SK-N-MC (cell line): Measurements from ENCODE around the gene SLC26A1.

Experiments
- DNase-seq: peaks from one replicate; pipeline ENCODE4 v3.0.0-alpha.2; 2011; ENCODE audit warnings: low read depth, low spot score
- H3K27ac ChIP-seq: fragments of 200-600 bp; sonication (generic); 2 replicates; pipeline ENCODE4 v1.5.1; 2016; ENCODE audit warnings: mixed run types
- H3K36me3 ChIP-seq: fragments of 200-600 bp; sonication (generic); 2 replicates; pipeline ENCODE4 v1.6.1; 2017; ENCODE audit warnings: antibody characterized with exemption, low read length, mixed read lengths; ENCODE audit not compliant: insufficient read depth
- H3K4me3 ChIP-seq: fragments of 200-600 bp; sonication (generic); 2 replicates; pipeline ENCODE4 v1.5.1; 2016
- H3K9ac ChIP-seq: fragments of 200-600 bp; sonication (generic); 2 replicates; pipeline ENCODE4 v1.8.0; 2017; ENCODE audit warnings: mixed run types, mixed read lengths; ENCODE audit not compliant: insufficient read length
- H3K9me3 ChIP-seq: fragments of 200-600 bp; sonication (generic); 2 replicates; pipeline ENCODE4 v1.6.1; 2017; ENCODE audit warnings: low read depth, mild to moderate bottlenecking, antibody characterized with exemption, low read length, moderate library complexity, mixed read lengths
- EZH2 ChIP-seq: fragments of 200-600 bp; sonication (generic); IDR thresholded peaks from one replicate; pipeline ENCODE4 v1.6.1; 2017; ENCODE audit warnings: antibody characterized with exemption
- FOXP2 ChIP-seq: optimal IDR thresholded peaks from 2 replicates; pipeline ENCODE3; 2011; ENCODE audit warnings: mild to moderate bottlenecking, moderate library complexity; ENCODE audit not compliant: insufficient read depth; ENCODE audit errors: extremely low read length, control extremely low read depth
- POLR2AphosphoS5 ChIP-seq: IDR thresholded peaks from 2 replicates; pipeline ENCODE4 v1.6.1; 2012; ENCODE audit warnings: mild to moderate bottlenecking, low read depth, low read length, borderline replicate concordance

SLC26A1 gene, protein sequence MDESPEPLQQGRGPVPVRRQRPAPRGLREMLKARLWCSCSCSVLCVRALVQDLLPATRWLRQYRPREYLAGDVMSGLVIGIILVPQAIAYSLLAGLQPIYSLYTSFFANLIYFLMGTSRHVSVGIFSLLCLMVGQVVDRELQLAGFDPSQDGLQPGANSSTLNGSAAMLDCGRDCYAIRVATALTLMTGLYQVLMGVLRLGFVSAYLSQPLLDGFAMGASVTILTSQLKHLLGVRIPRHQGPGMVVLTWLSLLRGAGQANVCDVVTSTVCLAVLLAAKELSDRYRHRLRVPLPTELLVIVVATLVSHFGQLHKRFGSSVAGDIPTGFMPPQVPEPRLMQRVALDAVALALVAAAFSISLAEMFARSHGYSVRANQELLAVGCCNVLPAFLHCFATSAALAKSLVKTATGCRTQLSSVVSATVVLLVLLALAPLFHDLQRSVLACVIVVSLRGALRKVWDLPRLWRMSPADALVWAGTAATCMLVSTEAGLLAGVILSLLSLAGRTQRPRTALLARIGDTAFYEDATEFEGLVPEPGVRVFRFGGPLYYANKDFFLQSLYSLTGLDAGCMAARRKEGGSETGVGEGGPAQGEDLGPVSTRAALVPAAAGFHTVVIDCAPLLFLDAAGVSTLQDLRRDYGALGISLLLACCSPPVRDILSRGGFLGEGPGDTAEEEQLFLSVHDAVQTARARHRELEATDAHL

DNA sequence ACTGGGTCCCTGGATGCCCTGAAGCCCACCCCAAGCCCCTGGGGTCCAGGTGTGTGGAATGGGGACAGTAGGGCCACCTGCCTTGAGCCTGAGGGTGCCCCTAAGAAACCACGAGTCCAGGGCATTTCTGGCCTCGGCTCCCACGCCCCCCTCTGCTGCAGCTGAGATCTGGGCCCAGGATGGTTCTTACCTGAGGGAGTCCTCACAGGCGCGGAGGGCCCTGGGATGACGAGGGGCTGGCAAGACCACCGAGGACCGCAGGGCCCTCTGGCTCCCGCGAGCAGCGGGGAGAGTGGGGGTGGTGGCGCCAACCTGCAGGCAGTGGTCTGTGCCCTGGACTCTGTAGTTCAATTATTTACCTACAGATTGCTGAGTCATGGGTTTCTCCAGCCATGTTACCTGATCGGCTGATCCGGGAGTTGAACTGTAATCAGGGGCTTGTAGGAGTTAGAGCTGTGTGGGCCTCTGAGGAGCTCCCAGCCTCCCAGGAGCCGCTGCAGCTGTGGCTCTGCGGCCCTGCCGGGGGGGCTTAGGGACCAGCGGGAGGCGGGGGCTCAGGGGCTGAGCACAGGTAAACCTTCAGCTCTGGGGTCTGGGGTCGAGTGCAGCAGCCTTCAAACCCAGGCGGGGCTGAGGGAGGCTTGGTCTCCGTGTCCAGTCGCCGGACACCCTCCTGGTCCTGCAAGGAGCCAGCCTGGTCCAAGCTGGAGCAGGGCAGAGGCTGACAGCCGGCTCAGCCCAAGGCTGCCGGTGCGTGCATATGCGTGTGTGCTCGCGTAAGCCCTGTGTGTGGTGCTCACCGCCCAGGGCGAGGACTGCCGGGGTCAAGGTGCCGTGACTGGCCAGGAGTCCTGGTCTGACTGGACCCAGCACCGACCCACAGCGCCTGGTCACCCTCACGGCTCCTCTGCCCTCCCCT is at the start of gene SLC26A1:
SLC26A1 (minus strand) TSS at position 294 of the 919 bp plus-strand sequence. CDS start 1,701 bp downstream, outside the sequence.
- Histone ChIP-seq H3K27ac (no peak within 1 kb of the TSS), H3K4me3 (no peak within 1 kb of the TSS), H3K9me3 (no peaks in the 10 kb centered on the region), H3K9ac (no peak within 1 kb of the TSS), H3K36me3 (no peaks in the 10 kb centered on the region)
- DNase-seq: no peak
- no peak for TF ChIP-seq FOXP2
- no peak for TF ChIP-seq POLR2AphosphoS5
- TF ChIP-seq EZH2: no peak

DNA sequence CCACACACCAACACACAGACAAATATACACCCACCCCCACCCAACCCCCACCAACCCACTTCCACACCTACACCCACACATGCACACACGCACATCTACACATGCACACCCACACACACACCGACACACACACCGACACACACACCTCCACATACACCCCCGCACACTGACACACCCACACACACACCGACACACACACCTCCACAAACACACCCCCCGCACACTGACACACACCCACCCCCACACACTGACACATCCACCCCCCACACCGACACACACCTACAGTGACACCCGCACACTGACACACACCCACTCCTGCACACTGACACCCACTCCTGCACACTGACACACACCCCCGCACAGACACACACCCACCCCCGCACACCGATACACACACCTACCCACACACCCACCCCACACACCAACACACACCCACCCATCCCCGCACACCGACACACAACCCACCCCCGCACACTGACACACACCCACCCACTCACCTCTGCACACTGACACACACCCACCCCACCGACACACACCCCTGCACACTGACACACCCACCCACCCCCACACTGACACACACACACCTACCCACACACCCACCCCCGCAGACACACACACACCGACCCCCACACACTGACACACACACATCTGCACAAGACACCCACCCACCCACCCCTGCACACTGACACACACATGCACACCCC is 49.3 kb upstream of the SLC26A1 start:
- no peaks in the 10 kb centered on the region for H3K36me3 ChIP-seq
- no peak overlapping the region for H3K9ac ChIP-seq
- TF ChIP-seq FOXP2 (no peak), EZH2 (no peak), POLR2AphosphoS5 (no peak)
- H3K9me3 ChIP-seq: no peaks in the 10 kb centered on the region
- H3K4me3 ChIP-seq: no peak overlapping the region
- no peak overlapping the region for H3K27ac ChIP-seq
- DNase-seq: no peak

DNA sequence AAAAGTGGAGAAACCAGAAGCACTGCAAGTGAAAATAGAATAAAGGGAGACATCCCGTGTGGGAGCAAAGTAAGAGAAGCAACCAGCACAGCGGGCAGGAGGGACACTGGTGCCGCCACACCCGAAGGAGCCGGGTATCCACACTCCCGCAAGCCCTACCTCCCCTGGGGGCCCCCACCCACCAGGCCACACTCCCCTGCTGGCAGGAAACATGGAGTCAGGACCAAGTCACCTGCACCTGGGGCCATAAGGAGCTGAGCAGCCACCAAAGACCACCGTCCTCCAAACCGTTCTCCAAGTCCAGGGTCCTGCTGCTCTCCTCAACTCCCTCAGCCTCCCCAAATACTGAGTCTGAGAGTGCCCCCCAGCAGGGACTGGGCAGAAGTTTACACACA is 48.7 kb upstream of the SLC26A1 start:
- no peak overlapping the region for H3K27ac ChIP-seq

DNA sequence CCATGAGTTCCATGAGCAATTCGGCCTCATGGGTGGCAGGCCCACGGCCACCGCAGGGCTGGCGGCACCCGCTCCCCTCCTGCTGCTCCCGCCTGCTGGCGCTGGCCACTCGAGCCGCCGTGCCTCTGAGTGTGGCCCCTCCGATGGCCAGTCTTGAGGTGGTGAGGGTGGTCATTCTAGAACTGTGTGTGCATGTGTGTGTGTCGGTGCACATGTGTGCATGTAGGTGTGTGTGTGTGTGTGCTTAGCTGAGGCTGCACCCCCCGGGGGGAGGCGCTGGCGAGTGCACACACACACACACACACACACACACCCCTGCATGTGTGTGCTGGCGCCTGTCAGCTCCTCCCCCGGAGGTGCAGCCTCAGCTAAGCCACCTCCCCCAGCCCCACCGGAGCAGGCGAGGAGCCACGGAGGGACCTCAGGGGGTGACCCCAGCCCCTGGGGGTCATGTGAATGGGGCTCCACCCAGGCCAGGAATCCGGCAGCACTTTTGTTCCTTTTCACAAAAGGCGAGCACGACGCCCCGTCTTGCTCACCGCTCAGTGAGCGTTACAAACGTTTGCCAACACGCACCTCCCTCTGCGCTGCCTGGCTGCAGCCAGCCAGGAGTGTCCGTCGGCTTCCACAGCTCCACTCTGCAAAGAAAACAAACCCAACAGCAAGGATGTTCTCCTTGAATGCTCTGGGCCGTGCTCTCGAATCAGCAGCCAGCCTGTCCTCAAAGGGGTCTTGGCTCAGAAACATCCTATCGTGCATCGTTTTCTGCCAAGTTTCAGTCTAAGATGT is 48.1 kb upstream of the SLC26A1 start:
- Histone ChIP-seq H3K4me3 (no peak overlapping the region), H3K36me3 (no peaks in the 10 kb centered on the region), H3K9ac (no peak overlapping the region), H3K9me3 (no peaks in the 10 kb centered on the region), H3K27ac (no peak overlapping the region)
- no peak for DNase-seq
- TF ChIP-seq EZH2: no peak
- no peak for TF ChIP-seq POLR2AphosphoS5
- no peak for TF ChIP-seq FOXP2

More for the DNA sequence above, 48.7 kb upstream of the SLC26A1 start:
- DNase-seq: no peak
- Histone ChIP-seq H3K36me3 (no peaks in the 10 kb centered on the region), H3K9me3 (no peaks in the 10 kb centered on the region), H3K9ac (no peak overlapping the region), H3K4me3 (no peak overlapping the region)
- TF ChIP-seq EZH2: no peak
- no peak for TF ChIP-seq FOXP2
- TF ChIP-seq POLR2AphosphoS5: no peak

DNA sequence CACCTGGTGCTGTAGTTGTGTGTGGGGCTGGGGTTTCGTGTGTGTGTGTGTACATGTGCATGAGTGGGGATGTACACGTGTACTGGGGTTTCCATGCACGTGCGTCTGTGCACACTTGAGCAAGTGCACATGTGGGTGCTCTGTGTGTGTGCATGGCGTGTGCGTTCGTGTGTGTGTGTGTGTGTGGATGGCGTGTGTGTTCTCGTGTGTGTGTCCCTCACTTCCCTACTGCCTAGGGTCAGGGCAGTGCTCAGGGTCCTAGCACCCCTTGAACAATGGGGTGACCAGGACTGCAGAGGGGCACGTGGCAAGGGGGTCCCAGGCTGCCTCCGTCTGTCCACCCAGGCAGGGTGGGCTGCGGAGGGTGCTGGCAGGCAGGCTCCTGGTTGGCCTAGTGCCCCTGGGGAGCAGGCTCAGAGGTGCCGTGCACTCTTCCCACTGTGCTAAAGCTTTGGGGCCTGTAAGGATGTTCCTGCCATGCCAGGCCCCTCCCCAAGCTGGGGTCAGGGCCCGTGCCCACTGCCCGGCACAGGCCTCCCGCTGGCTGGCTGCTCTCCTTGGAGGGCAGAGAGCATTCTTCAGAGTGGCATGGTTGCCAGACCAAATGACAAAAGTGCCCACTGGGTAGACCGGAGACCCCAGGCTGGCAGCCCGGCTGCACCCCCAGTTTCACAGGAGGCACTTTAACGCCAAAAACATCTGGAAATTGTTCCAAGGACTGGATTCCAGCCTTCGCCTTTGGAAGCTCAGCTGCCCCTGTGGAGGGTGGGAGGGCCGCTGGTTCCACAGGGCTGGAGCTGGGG is 47.3 kb upstream of the SLC26A1 start:
- DNase-seq: no peak
- Histone ChIP-seq H3K4me3 (no peak overlapping the region), H3K27ac (no peak overlapping the region), H3K36me3 (no peaks in the 10 kb centered on the region), H3K9ac (no peak overlapping the region), H3K9me3 (no peaks in the 10 kb centered on the region)
- no peak for TF ChIP-seq POLR2AphosphoS5
- no peak for TF ChIP-seq FOXP2
- no peak for TF ChIP-seq EZH2

DNA sequence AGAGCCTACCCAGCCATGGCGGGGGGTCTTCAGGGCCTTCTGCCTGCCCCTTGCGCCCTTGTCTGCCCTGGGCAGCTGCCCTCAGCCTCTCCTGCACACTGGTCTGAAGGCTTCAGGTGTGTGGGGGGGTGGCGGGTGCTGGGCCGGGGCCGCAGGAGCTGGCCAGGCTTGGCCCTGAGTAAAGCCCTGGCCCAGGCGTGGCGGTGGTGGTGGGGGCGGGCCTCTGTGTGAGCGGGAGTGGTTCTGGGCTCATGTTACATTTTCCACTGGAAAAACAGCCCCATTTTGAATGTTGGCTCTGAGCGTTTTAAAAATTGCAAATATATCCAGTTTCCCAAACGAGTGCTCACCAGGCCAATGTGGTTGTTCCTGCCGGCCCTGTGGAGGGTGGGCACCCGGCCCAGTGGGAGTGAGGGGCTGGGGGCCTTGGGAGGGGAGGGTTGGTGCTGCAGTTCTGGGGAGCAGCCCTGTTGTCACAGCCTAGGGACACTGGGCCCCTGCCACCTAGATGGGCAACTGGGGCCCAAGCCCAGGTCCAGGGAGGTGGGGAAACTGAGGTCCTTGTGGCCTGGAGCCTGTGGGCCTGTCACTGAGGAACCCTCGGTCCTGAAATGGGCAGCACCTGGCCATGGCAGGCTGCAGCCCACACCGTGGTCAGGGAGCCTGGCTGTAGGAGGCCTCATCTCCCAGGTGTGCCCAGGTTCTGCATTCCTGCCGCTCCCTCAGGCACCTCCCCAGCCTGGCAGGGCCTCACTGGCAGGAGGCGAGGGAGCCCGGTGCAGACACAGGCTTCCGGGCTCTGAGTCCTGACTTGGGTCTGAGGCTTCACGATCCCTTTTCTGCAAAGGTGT is 46.5 kb upstream of the SLC26A1 start:
- no peaks in the 10 kb centered on the region for H3K9me3 ChIP-seq
- no peak for DNase-seq
- no peak overlapping the region for H3K9ac ChIP-seq
- no peaks in the 10 kb centered on the region for H3K36me3 ChIP-seq
- no peak overlapping the region for H3K27ac ChIP-seq
- no peak overlapping the region for H3K4me3 ChIP-seq
- TF ChIP-seq FOXP2 (no peak), EZH2 (no peak), POLR2AphosphoS5 (no peak)

DNA sequence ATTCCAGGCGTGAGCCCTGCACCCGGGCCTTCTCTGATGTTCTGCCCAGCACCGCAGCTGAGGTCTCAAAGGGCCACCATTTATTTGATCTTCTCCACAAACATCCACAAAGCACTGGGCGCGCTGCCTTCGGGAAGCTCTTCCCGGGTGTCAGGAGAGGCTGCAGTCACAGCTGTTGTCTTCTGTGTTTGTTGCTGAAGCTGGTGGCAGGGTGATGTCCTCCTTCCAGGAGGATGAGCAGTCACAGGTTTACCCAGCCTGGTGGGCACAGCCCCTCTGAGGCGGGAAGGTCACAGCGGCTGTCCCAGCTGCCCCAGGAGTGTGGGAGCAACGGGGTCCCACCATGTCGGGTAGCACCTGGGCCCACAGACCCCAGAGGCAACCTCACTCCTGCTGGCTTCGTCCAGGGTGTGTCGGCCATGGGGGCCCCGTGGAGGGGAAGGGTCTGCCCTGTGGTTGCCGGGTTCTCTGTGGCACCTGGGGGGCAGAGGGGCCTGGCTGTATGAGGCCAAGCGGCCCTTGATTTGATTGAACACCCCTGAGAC is 45.8 kb upstream of the SLC26A1 start:
- H3K27ac ChIP-seq: no peak overlapping the region
- DNase-seq: no peak
- TF ChIP-seq EZH2 (no peak), FOXP2 (no peak), POLR2AphosphoS5 (no peak)
- no peaks in the 10 kb centered on the region for H3K9me3 ChIP-seq
- H3K36me3 ChIP-seq: no peaks in the 10 kb centered on the region
- no peak overlapping the region for H3K4me3 ChIP-seq
- no peak overlapping the region for H3K9ac ChIP-seq
